SK-N-SH (cell line): ENCODE measurements around the gene UPP1. TPM values are rescaled to one million over a fixed set of nuclear protein-coding genes. Genes with fewer than 3 reads are reported as not detected.

ENCODE experiments used
- CTCF ChIA-PET: fragments of 300-600, 350-600 bp; formaldehyde crosslinking; extraction: SDS; loops from one replicate; lab custom pipeline; 2021; lab: Yijun Ruan, JAX
- POLR2A ChIA-PET: fragments of 350-600 bp; sonication (Branson Sonifier 250); formaldehyde crosslinking; extraction: SDS; loops from one replicate; lab custom pipeline; 2020; ENCODE audit warnings: antibody characterized with exemption, inconsistent platforms; lab: Yijun Ruan, JAX
- DNase-seq: peaks from one replicate; pipeline ENCODE4 v3.0.0; 2012
- H2AFZ ChIP-seq: fragments of 200-600 bp; sonication (generic); 2 replicates; pipeline ENCODE4 v1.8.1; 2016; ENCODE audit warnings: antibody characterized with exemption, mild to moderate bottlenecking, low read depth
- H3F3A ChIP-seq: fragments of 200-600 bp; sonication (generic); replicated peaks from 2 replicates; pipeline ENCODE3; 2016; ENCODE audit warnings: antibody characterized with exemption, mild to moderate bottlenecking; ENCODE audit not compliant: insufficient read depth
- H3K27ac ChIP-seq, 2 experiments: fragments of 200-500 bp in 1 of 2; fragments of 200-600 bp in 1 of 2; sonication (Bioruptor generic) in 1 of 2; sonication (generic), shearing (Covaris generic) in 1 of 2; 2 replicates each; pipeline versions ENCODE4 v1.5.1 to v1.6.1; 2014 to 2016; ENCODE audit warnings: low read depth in 2 of 2, inconsistent platforms in 1 of 2, low read length in 1 of 2, mild to moderate bottlenecking in 1 of 2, mixed read lengths in 1 of 2
- H3K27me3 ChIP-seq: fragments of 200-600 bp; sonication (generic), shearing (Covaris generic); 2 replicates; pipeline ENCODE4 v1.6.1; 2016; ENCODE audit warnings: mixed run types; ENCODE audit not compliant: insufficient read depth
- H3K36me3 ChIP-seq, 2 experiments: fragments of 200-500 bp in 1 of 2; fragments of 200-600 bp in 1 of 2; sonication (Bioruptor generic) in 1 of 2; sonication (generic) in 1 of 2; replicated peaks in 1 of 2; 2 replicates each; pipeline versions ENCODE3 to v1.5.1; 2014 to 2016; ENCODE audit warnings: low read length in 1 of 2, mild to moderate bottlenecking in 1 of 2; ENCODE audit not compliant: insufficient read depth in 2 of 2, control insufficient read depth in 1 of 2
- H3K4me1 ChIP-seq, 2 experiments: fragments of 200-500 bp in 1 of 2; fragments of 200-600 bp in 1 of 2; sonication (Bioruptor generic) in 1 of 2; sonication (generic), shearing (Covaris generic) in 1 of 2; 2 replicates each; pipeline versions ENCODE4 v1.5.1 to v1.6.1; 2014 to 2016; ENCODE audit warnings: low read depth in 1 of 2, low read length in 1 of 2, mixed run types in 1 of 2; ENCODE audit not compliant: insufficient read depth in 2 of 2, control insufficient read depth in 1 of 2
- H3K4me2 ChIP-seq: fragments of 200-600 bp; sonication (generic), shearing (Covaris generic); 2 replicates; pipeline ENCODE4 v1.6.1; 2017; ENCODE audit warnings: mixed run types
- H3K4me3 ChIP-seq, 2 experiments: fragments of 200-500 bp in 1 of 2; fragments of 200-600 bp in 1 of 2; sonication (Bioruptor generic) in 1 of 2; sonication (generic), shearing (Covaris generic) in 1 of 2; 2 replicates each; pipeline versions ENCODE4 v1.5.1 to v1.8.1; 2014 to 2016; ENCODE audit warnings: low read depth in 2 of 2, inconsistent platforms in 1 of 2, low read length in 1 of 2, mild to moderate bottlenecking in 1 of 2, mixed read lengths in 1 of 2, moderate library complexity in 1 of 2
- H3K79me2 ChIP-seq: fragments of 200-600 bp; sonication (generic); 2 replicates; pipeline ENCODE4 v1.8.1; 2017; ENCODE audit warnings: mild to moderate bottlenecking; ENCODE audit not compliant: insufficient read depth
- H3K9ac ChIP-seq: fragments of 200-600 bp; sonication (generic); 2 replicates; pipeline ENCODE4 v1.6.1; 2017; ENCODE audit warnings: mixed run types
- H3K9me2 ChIP-seq: fragments of 200-600 bp; sonication (generic); 2 replicates; pipeline ENCODE4 v1.6.1; 2017; ENCODE audit warnings: mixed run types
- H3K9me3 ChIP-seq: fragments of 200-600 bp; sonication (generic); 2 replicates; pipeline ENCODE4 v1.6.1; 2017; ENCODE audit warnings: mixed run types, mild to moderate bottlenecking, moderate library complexity
- H4K20me1 ChIP-seq: fragments of 200-600 bp; sonication (generic); 2 replicates; pipeline ENCODE4 v1.6.1; 2017; ENCODE audit warnings: mild to moderate bottlenecking, mixed run types; ENCODE audit not compliant: insufficient read depth
- CHD2 ChIP-seq: fragments of 150-350 bp; IDR thresholded peaks from 2 replicates; pipeline ENCODE4 v1.6.1; 2018; ENCODE audit warnings: low read length; ENCODE audit not compliant: partially characterized antibody
- EP300 ChIP-seq, 2 experiments: IDR thresholded peaks; 2 replicates each; pipeline versions ENCODE4 v1.4.0 to v1.6.1; 2012; ENCODE audit warnings: borderline replicate concordance in 1 of 2, low read depth in 1 of 2, low read length in 1 of 2
- EZH2phosphoT487 ChIP-seq: fragments of 200-600 bp; sonication (generic); IDR thresholded peaks from 2 replicates; pipeline ENCODE4 v1.6.1; 2017; ENCODE audit warnings: low read depth, mixed run types, mild to moderate bottlenecking, antibody characterized with exemption, moderate library complexity, borderline replicate concordance
- GABPA ChIP-seq: IDR thresholded peaks from 2 replicates; pipeline ENCODE4 v1.4.0; 2012; ENCODE audit warnings: low read depth, mild to moderate bottlenecking
- JUND ChIP-seq: IDR thresholded peaks from 2 replicates; pipeline ENCODE4 v1.4.0; 2012
- MAX ChIP-seq: IDR thresholded peaks from 2 replicates; pipeline ENCODE4 v1.4.0; 2012; ENCODE audit warnings: low read depth
- NRF1 ChIP-seq: IDR thresholded peaks from 2 replicates; pipeline ENCODE4 v1.6.1; 2012; ENCODE audit warnings: low read depth, mild to moderate bottlenecking, low read length
- PBX3 ChIP-seq: IDR thresholded peaks from 2 replicates; pipeline ENCODE4; 2012
- RAD21 ChIP-seq: IDR thresholded peaks from 2 replicates; pipeline ENCODE4 v1.6.1; 2012; ENCODE audit warnings: mild to moderate bottlenecking, low read length
- RCOR1 ChIP-seq: fragments of 150-350 bp; IDR thresholded peaks from 2 replicates; pipeline ENCODE4 v1.6.1; 2017; ENCODE audit warnings: antibody characterized with exemption, low read length
- REST ChIP-seq: IDR thresholded peaks from 2 replicates; pipeline ENCODE4 v1.6.1; 2012; ENCODE audit warnings: mild to moderate bottlenecking, low read depth, low read length, moderate library complexity
- RFX5 ChIP-seq: IDR thresholded peaks from 2 replicates; pipeline ENCODE4 v1.6.1; 2012; ENCODE audit warnings: mild to moderate bottlenecking, improper control_type of control experiment, low read length
- RXRA ChIP-seq: IDR thresholded peaks from 2 replicates; pipeline ENCODE4 v1.4.0; 2012; ENCODE audit warnings: low read depth, mild to moderate bottlenecking, borderline replicate concordance
- SMC3 ChIP-seq: IDR thresholded peaks from 2 replicates; pipeline ENCODE4 v1.6.1; 2012; ENCODE audit warnings: low read depth, low read length, improper control_type of control experiment
- TCF12 ChIP-seq: IDR thresholded peaks from 2 replicates; pipeline ENCODE4 v1.4.0; 2012
- ZBTB33 ChIP-seq: IDR thresholded peaks from 2 replicates; pipeline ENCODE4 v1.4.0; 2012; ENCODE audit warnings: low read depth, borderline replicate concordance
- WGBS: methylation state at CpG from one replicate; pipeline ENCODE4 v1.1.6; 2017; ENCODE audit warnings: low lambda C conversion rate; 5-methylcytosine and 5-hydroxymethylcytosine counted together
- polyA plus RNA-seq, 3 experiments: library from polyadenylated mRNA; depleted of rRNA; stranded (reverse); fragments of >200 nt; gene quantifications; 2 replicates each; pipeline ENCODE4 v1.2.3, GENCODE V29; 2012

Gene UPP1
- polyA plus RNA-seq, 1 of the 3 experiments (the other 2 are of a cell fraction), result 56.9 TPM

GRCh38 chr7:48107926-48108472 lies 18.9 kb downstream of the UPP1 start:
- DNase-seq, result no peak
- Histone ChIP-seq H3K79me2 (no peaks in the 10 kb centered on the region), H4K20me1 (no peaks in the 10 kb centered on the region), H3F3A (no peaks in the 10 kb centered on the region), H2AFZ (no peak overlapping the region), H3K36me3 (peaks cover 35 to 47% of the 10 kb centered on the region in 2 experiments), H3K9ac (no peak overlapping the region), H3K9me3 (no peaks in the 10 kb centered on the region), H3K4me2 (no peak overlapping the region), H3K27me3 (no peaks in the 10 kb centered on the region), H3K4me1 (peaks cover 0 to 4% of the 10 kb centered on the region in 2 experiments; a peak in 1 of 4 replicates), H3K27ac (no peak overlapping the region), H3K4me3 (no peak overlapping the region), H3K9me2 (no peaks in the 10 kb centered on the region)
- CTCF ChIA-PET, result interaction anchor here (0.8 to 12.8 kb wide), 9 partner anchors 12 to 842 kb away, joined by 3 to 185 read pairs (median 41); partner anchors contain the start of gene UPP1
- POLR2A ChIA-PET, result no interaction called here
- no peak for TF ChIP-seq NRF1
- no peak for TF ChIP-seq RCOR1
- TF ChIP-seq MAX, result no peak
- TF ChIP-seq SMC3, result no peak
- TF ChIP-seq REST, result no peak
- no peak for TF ChIP-seq RAD21
- TF ChIP-seq RFX5, result no peak
- no peak for TF ChIP-seq RXRA
- no peak for TF ChIP-seq CHD2
- TF ChIP-seq GABPA, result no peak
- TF ChIP-seq EP300 (IDR thresholded peaks at IDR 0.05; ENCODE audit: borderline replicate concordance in 1 of 2, low read depth in 1 of 2, low read length in 1 of 2), result no peak
- no peak for TF ChIP-seq TCF12
- TF ChIP-seq EZH2phosphoT487, result no peak
- no peak for TF ChIP-seq ZBTB33
- no peak for TF ChIP-seq PBX3
- no peak for TF ChIP-seq JUND
- 93% methylated on average over 18 of the region's 18 CpGs for WGBS
